Upper lobe of right lung (tissue), 1 donor: ENCODE data around the gene PARP8. TPM values are rescaled to one million over a fixed set of nuclear protein-coding genes. Genes with fewer than 3 reads are reported as not detected.
A peak's percentile ranks its signal among the peaks of the same experiment; 100 is the strongest.

Source experiments
- ATAC-seq: fragments of 200-7000 bp; cut with Tn5 transposase; one replicate; pipeline ENCODE4 v1.9.1; 2020; ENCODE audit warnings: mild to moderate bottlenecking, moderate library complexity
- DNase-seq: peaks from one replicate; pipeline ENCODE4 v3.0.0-alpha.2; 2020
- H3K27ac ChIP-seq: fragments of 200-600 bp; one replicate; pipeline ENCODE4 v1.8.0; 2022
- H3K27me3 ChIP-seq: fragments of 200-600 bp; one replicate; pipeline ENCODE4 v1.8.0; 2022; ENCODE audit warnings: mild to moderate bottlenecking
- H3K36me3 ChIP-seq: fragments of 200-600 bp; one replicate; pipeline ENCODE4 v1.8.0; 2022
- H3K4me1 ChIP-seq: fragments of 200-600 bp; one replicate; pipeline ENCODE4 v1.8.0; 2022
- H3K4me3 ChIP-seq: fragments of 200-600 bp; one replicate; pipeline ENCODE4 v1.8.0; 2022; ENCODE audit warnings: mild to moderate bottlenecking
- H3K9me3 ChIP-seq: fragments of 200-600 bp; one replicate; pipeline ENCODE4 v1.8.0; 2022
- intact Hi-C: fragments of 100-400 bp; cut with DNase I; formaldehyde crosslinking; loops from one replicate; pipeline ENCODE4 v1.11.0; 2022
- total RNA-seq: library from RNA; stranded (reverse); fragmentation: NEBNext Ultra II Directional; extraction: Animal tissue kit (Norgen Biotek cat#: 25700); gene quantifications from one replicate; pipeline ENCODE4 v1.2.1, GENCODE V29; 2021
- TF ChIP-seq, protein P1 (sequence below): fragments of 200-600 bp; IDR thresholded peaks from one replicate; pipeline ENCODE4 v1.8.0; 2022; ENCODE audit warnings: antibody characterized with exemption
- donor health status: DM: no; HTN: yes; CAD: no; lungs with severe emphysema.

PARP8 gene
- total RNA-seq, 1 donor from 2014 or later = 52.3 TPM

DNA sequence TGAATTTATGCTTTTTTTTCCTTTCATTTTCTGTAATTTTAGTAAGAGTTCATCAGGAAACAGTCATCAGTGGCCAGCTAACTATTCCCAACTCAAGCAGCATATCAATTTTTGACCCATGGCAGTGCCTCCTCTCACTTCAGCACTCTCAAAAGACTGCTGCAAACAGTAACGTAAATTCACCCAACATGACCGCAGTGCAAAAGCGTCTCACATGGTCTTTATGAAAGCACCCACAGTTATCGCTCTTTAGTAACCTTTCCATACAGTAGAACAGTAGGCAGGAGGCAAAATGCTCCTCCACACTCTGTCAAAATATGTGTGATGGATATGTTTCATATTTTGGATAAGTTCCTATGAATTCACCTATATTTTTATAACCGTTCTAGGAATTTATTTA is 48.6 kb downstream of the PARP8 start:
- Histone ChIP-seq H3K4me3 (no peak overlapping the region), H3K4me1 (peaks cover 12% of the 10 kb centered on the region), H3K9me3 (no peaks in the 10 kb centered on the region), H3K27me3 (no peaks in the 10 kb centered on the region), H3K27ac (no peak overlapping the region), H3K36me3 (no peaks in the 10 kb centered on the region)
- intact Hi-C loops = no loop called here
- ATAC-seq = peak; percentile 19
- TF ChIP-seq, protein P1, sequence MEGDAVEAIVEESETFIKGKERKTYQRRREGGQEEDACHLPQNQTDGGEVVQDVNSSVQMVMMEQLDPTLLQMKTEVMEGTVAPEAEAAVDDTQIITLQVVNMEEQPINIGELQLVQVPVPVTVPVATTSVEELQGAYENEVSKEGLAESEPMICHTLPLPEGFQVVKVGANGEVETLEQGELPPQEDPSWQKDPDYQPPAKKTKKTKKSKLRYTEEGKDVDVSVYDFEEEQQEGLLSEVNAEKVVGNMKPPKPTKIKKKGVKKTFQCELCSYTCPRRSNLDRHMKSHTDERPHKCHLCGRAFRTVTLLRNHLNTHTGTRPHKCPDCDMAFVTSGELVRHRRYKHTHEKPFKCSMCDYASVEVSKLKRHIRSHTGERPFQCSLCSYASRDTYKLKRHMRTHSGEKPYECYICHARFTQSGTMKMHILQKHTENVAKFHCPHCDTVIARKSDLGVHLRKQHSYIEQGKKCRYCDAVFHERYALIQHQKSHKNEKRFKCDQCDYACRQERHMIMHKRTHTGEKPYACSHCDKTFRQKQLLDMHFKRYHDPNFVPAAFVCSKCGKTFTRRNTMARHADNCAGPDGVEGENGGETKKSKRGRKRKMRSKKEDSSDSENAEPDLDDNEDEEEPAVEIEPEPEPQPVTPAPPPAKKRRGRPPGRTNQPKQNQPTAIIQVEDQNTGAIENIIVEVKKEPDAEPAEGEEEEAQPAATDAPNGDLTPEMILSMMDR = no peak
- DNase-seq = no peak

GRCh38 chr5:50716134-50716533 is 49.7 kb downstream of the PARP8 start:
- DNase-seq (no peak), ATAC-seq (no peak)
- TF ChIP-seq, protein P1 = no peak
- Histone ChIP-seq H3K4me3 (no peak overlapping the region), H3K27me3 (no peaks in the 10 kb centered on the region), H3K27ac (no peak overlapping the region), H3K36me3 (no peaks in the 10 kb centered on the region), H3K4me1 (peaks cover 1% of the 10 kb centered on the region), H3K9me3 (no peaks in the 10 kb centered on the region)
- intact Hi-C loops = no loop called here

- H3K27ac ChIP-seq = no peak overlapping the region
- H3K36me3 ChIP-seq = no peaks in the 10 kb centered on the region
- no peaks in the 10 kb centered on the region for H3K4me1 ChIP-seq
- TF ChIP-seq, protein P1 = no peak
- no peaks in the 10 kb centered on the region for H3K9me3 ChIP-seq
- H3K27me3 ChIP-seq = no peaks in the 10 kb centered on the region
- DNase-seq (no peak), ATAC-seq (peak; percentile 52)
- intact Hi-C loops = no loop called here
- H3K4me3 ChIP-seq = no peak overlapping the region
Measured at GRCh38 chr5:50717651-50718050, 51.2 kb downstream of the PARP8 start.

DNA sequence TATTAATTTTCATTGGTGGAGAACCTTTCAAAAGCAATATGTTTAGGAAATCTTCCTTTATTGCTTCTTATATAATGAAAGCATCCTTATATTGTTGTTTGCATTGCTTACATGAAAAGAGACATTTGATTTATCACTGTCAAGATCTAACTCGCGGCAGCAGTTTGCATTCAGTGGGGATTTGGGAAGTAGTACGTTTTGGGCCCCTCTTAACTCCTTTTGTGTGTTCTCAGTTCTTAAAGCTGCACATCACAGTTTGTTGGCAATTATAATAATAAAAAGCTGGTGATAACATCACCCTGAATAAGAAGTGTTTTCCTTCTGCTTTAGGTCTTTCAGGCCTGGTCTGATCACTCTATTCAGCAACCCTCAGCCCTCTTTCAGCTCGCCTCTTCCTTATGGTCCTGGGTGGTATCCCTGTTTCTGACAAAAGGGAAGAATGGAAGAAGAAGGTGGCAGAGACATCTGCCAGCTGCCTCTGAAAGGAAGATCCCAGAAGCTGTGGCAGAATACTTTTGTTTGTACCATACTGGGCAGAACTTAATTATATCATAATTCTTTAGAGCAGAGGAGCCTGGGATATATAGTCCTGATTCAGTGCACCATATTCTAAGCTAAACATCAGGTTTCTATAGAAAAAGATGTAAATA is 53.7 kb downstream of the PARP8 start:
- TF ChIP-seq, protein P1 = no peak
- intact Hi-C loops = no loop called here
- DNase-seq (no peak), ATAC-seq (no peak)
- no peak overlapping the region for H3K4me3 ChIP-seq
- no peaks in the 10 kb centered on the region for H3K27me3 ChIP-seq
- no peak overlapping the region for H3K27ac ChIP-seq
- no peaks in the 10 kb centered on the region for H3K4me1 ChIP-seq
- no peaks in the 10 kb centered on the region for H3K36me3 ChIP-seq
- H3K9me3 ChIP-seq = no peaks in the 10 kb centered on the region

DNA sequence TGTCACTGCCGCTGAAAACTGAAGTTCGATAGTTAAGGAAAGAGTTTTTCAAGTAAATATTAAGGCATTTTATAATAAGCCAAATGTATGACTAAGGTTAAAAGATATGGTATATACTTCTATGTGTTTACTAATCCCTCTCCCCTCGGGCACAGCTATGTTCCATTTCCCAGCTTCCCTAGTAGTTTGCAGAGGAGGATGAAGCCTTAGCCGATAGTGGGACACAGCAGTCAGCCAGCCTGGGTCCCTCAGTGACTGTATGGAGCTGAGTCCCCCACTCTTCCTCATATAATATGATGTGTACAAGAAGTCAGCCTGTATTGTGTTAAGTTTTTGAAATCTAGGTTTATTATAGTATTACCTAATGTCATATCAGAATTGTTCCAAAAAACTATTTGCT is 55.8 kb downstream of the PARP8 start:
- TF ChIP-seq, protein P1 = no peak
- Histone ChIP-seq H3K4me3 (no peak overlapping the region), H3K27me3 (no peaks in the 10 kb centered on the region), H3K36me3 (no peaks in the 10 kb centered on the region), H3K4me1 (no peaks in the 10 kb centered on the region), H3K27ac (no peak overlapping the region), H3K9me3 (no peaks in the 10 kb centered on the region)
- intact Hi-C loops = no loop called here
- ATAC-seq (no peak), DNase-seq (no peak)

DNA sequence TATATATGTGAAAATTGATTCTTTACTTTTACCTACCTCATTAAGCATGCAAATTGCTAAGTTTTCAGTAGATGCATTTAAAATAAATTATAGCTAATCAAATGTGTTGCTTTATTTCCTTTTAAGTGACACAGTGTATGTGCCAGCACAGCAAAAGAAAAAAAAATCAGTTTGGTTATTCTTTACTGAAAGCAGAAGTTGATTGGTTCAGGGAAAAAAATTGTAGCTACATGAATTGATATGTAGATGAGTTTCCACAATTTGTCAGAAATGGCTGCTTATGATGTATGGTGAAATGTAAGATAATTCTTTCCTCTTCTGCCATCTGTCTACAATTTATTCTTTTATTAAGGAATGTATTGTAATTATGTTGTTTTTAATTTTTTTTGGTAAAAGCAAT is 57.8 kb downstream of the PARP8 start:
- Histone ChIP-seq H3K9me3 (no peaks in the 10 kb centered on the region), H3K36me3 (no peaks in the 10 kb centered on the region), H3K27ac (no peak overlapping the region), H3K4me3 (no peak overlapping the region), H3K27me3 (no peaks in the 10 kb centered on the region), H3K4me1 (no peaks in the 10 kb centered on the region)
- ATAC-seq = no peak
- no peak for DNase-seq
- TF ChIP-seq, protein P1 = no peak
- intact Hi-C loops = no loop called here
